GM23248 (cell line): ENCODE results near the gene PAOX. TPM values are rescaled to one million over a fixed set of nuclear protein-coding genes. Genes with fewer than 3 reads are reported as not detected.
"Not testable (repeated sequence)": the region's sequence is repeated elsewhere in the genome, so short reads cannot be mapped to it uniquely, and the experiment has no call there.

Experiments used
- DNase-seq: peaks from one replicate; pipeline ENCODE4 v3.0.0-alpha.2; 2015
- H2AFZ ChIP-seq: fragments of 200-600 bp; sonication (generic); 2 replicates; pipeline ENCODE4 v1.6.1; 2016; ENCODE audit warnings: antibody characterized with exemption
- H3F3A ChIP-seq: fragments of 200-600 bp; sonication (generic); 2 replicates; pipeline ENCODE4 v1.6.1; 2016; ENCODE audit warnings: mild to moderate bottlenecking, antibody characterized with exemption, mixed run types; ENCODE audit not compliant: insufficient read depth
- H3K27ac ChIP-seq: fragments of 200-600 bp; sonication (generic); 2 replicates; pipeline ENCODE4 v1.5.1; 2016; ENCODE audit warnings: mild to moderate bottlenecking
- H3K27me3 ChIP-seq: fragments of 200-600 bp; sonication (generic); replicated peaks from 2 replicates; pipeline ENCODE4 v1.6.1; 2016; ENCODE audit warnings: mild to moderate bottlenecking; ENCODE audit not compliant: insufficient read depth
- H3K36me3 ChIP-seq: fragments of 200-600 bp; sonication (generic); 2 replicates; pipeline ENCODE4 v1.6.1; 2016; ENCODE audit warnings: low read depth, mild to moderate bottlenecking
- H3K4me1 ChIP-seq: fragments of 200-600 bp; sonication (generic); 2 replicates; pipeline ENCODE4 v1.6.1; 2016; ENCODE audit warnings: mild to moderate bottlenecking; ENCODE audit not compliant: insufficient read depth
- H3K4me2 ChIP-seq: fragments of 200-600 bp; sonication (generic); one replicate; pipeline ENCODE4 v1.6.1; 2016; ENCODE audit warnings: mild to moderate bottlenecking; ENCODE audit not compliant: unreplicated experiment
- H3K4me3 ChIP-seq: fragments of 200-600 bp; sonication (generic); 2 replicates; pipeline ENCODE4 v1.5.1; 2016; ENCODE audit warnings: mild to moderate bottlenecking
- H3K79me2 ChIP-seq: fragments of 200-600 bp; sonication (generic); 2 replicates; pipeline ENCODE4 v1.6.1; 2016; ENCODE audit warnings: mild to moderate bottlenecking; ENCODE audit not compliant: insufficient read depth
- H3K9ac ChIP-seq: fragments of 200-600 bp; sonication (generic); 2 replicates; pipeline ENCODE4 v1.6.1; 2016; ENCODE audit warnings: mild to moderate bottlenecking
- H3K9me2 ChIP-seq: fragments of 200-600 bp; sonication (generic); 2 replicates; pipeline ENCODE4 v1.6.1; 2016; ENCODE audit warnings: mixed run types, mild to moderate bottlenecking, moderate library complexity; ENCODE audit not compliant: insufficient read depth
- H3K9me3 ChIP-seq: fragments of 200-600 bp; sonication (generic); one replicate; pipeline ENCODE4 v1.6.1; 2017; ENCODE audit warnings: low read depth
- H4K20me1 ChIP-seq: fragments of 200-600 bp; sonication (generic); 2 replicates; pipeline ENCODE4 v1.6.0; 2016; ENCODE audit not compliant: insufficient read depth
- EZH2 ChIP-seq: fragments of 200-600 bp; sonication (generic); IDR thresholded peaks from 2 replicates; pipeline ENCODE4 v1.6.1; 2018; ENCODE audit warnings: antibody characterized with exemption, mild to moderate bottlenecking; ENCODE audit not compliant: insufficient read depth, poor library complexity, severe bottlenecking
- EZH2phosphoT487 ChIP-seq: fragments of 200-600 bp; sonication (generic); IDR thresholded peaks from 2 replicates; pipeline ENCODE4 v1.6.1; 2018; ENCODE audit warnings: antibody characterized with exemption, moderate library complexity, mild to moderate bottlenecking, low read depth; ENCODE audit not compliant: insufficient read depth
- WGBS, 2 experiments: methylation state at CpG; one replicate each; pipeline ENCODE4 v1.1.6; 2015 to 2017; ENCODE audit warnings: low lambda C conversion rate in 2 of 2, low coverage in 1 of 2; ENCODE audit errors: missing lambda C conversion rate in 2 of 2; 5-methylcytosine and 5-hydroxymethylcytosine counted together
- in situ Hi-C: fragments of 300-500 bp; cut with MboI; formaldehyde crosslinking; loops from 2 replicates; pipeline ENCODE4 v1.15.0; 2020
- polyA plus RNA-seq: library from polyadenylated mRNA; unstranded; fragments of >200 nt; fragmentation: Nextera tagmentation; extraction: Ambion mirVana; gene quantifications from 2 replicates; pipeline ENCODE4 v1.2.1, GENCODE V29; 2016
- total RNA-seq: library from RNA; depleted of rRNA; stranded (reverse); fragments of >200 nt; shearing (Covaris generic); gene quantifications from 2 replicates; pipeline ENCODE4 v1.2.3, GENCODE V29; 2014

Gene PAOX
- total and polyA plus RNA-seq, 2 experiments from 2014 or later, result 4.1 to 4.5 TPM

- H3K36me3 ChIP-seq, result no peaks in the 10 kb centered on the region; the same call in 1 of the 2 replicates
- H4K20me1 ChIP-seq, result no peaks in the 10 kb centered on the region
- H3K27me3 ChIP-seq, result no peaks in the 10 kb centered on the region
- no peaks in the 10 kb centered on the region for H3K9me3 ChIP-seq
- in situ Hi-C loops, result no loop called here
- WGBS, 2 experiments, result 87 to 94% methylated on average over 6 of the region's 6 CpGs
- H3K4me2 ChIP-seq, result no peak overlapping the region
- no peaks in the 10 kb centered on the region for H3K4me1 ChIP-seq
- no peaks in the 10 kb centered on the region for H3K9me2 ChIP-seq
- H3K9ac ChIP-seq, result no peak overlapping the region
- no peak overlapping the region for H3K4me3 ChIP-seq
- no peak overlapping the region for H3K27ac ChIP-seq
- H2AFZ ChIP-seq, result no peak overlapping the region
- no peak for DNase-seq
- TF ChIP-seq EZH2phosphoT487, result no peak
- no peak for TF ChIP-seq EZH2
- H3F3A ChIP-seq, result no peaks in the 10 kb centered on the region
- 0 out of 2 replicates have a peak, but pooled peaks cover 2% of the 10 kb centered on the region for H3K79me2 ChIP-seq
These were observed 41.5 kb downstream of the PAOX start for GRCh38 chr10:133420579-133420978.

- WGBS, 2 experiments, result 81 to 84% methylated on average over 13 to 15 of the region's 17 CpGs
These were observed 42.5 kb downstream of the PAOX start for GRCh38 chr10:133421336-133422222.

GRCh38 chr10:133422223-133422806, 43.3 kb downstream of the PAOX start:
- Histone ChIP-seq H3K36me3 (no peaks in the 10 kb centered on the region; the same call in 1 of the 2 replicates), H4K20me1 (no peaks in the 10 kb centered on the region), H3K27ac (no peak overlapping the region), H3K27me3 (no peaks in the 10 kb centered on the region), H3K4me3 (no peak overlapping the region), H3K4me1 (no peaks in the 10 kb centered on the region), H3K79me2 (no peaks in the 10 kb centered on the region), H3K9me2 (no peaks in the 10 kb centered on the region), H3K4me2 (no peak overlapping the region), H3K9me3 (no peaks in the 10 kb centered on the region), H2AFZ (no peak overlapping the region), H3K9ac (no peak overlapping the region), H3F3A (no peaks in the 10 kb centered on the region)
- 81 to 85% methylated on average over 16 of the region's 16 CpGs for whole genome bisulfite sequencing, 2 experiments
- DNase-seq, result no peak
- in situ Hi-C loops, result no loop called here
- TF ChIP-seq EZH2 (no peak), EZH2phosphoT487 (no peak)

More at GRCh38 chr10:133421336-133422222, 42.5 kb downstream of the PAOX start:
- Histone ChIP-seq H3F3A (no peaks in the 10 kb centered on the region), H3K27me3 (no peaks in the 10 kb centered on the region), H3K4me1 (no peaks in the 10 kb centered on the region), H3K4me3 (no peak overlapping the region), H3K4me2 (no peak overlapping the region), H3K79me2 (no peaks in the 10 kb centered on the region), H3K9me2 (no peaks in the 10 kb centered on the region), H4K20me1 (no peaks in the 10 kb centered on the region), H3K9me3 (no peaks in the 10 kb centered on the region), H3K9ac (no peak overlapping the region), H3K36me3 (no peaks in the 10 kb centered on the region; the same call in 1 of the 2 replicates), H3K27ac (no peak overlapping the region), H2AFZ (no peak overlapping the region)
- in situ Hi-C loops, result no loop called here
- DNase-seq, result no peak
- TF ChIP-seq EZH2 (no peak), EZH2phosphoT487 (no peak)

- Histone ChIP-seq H3K27me3 (no peaks in the 10 kb centered on the region), H3K9me3 (no peaks in the 10 kb centered on the region), H2AFZ (no peak overlapping the region), H4K20me1 (no peaks in the 10 kb centered on the region), H3K9ac (no peak overlapping the region), H3K36me3 (no peaks in the 10 kb centered on the region; the same call in 1 of the 2 replicates), H3K4me1 (no peaks in the 10 kb centered on the region), H3K4me2 (peak overlapping the region; percentile 32), H3K4me3 (no peak overlapping the region), H3F3A (no peaks in the 10 kb centered on the region), H3K79me2 (no peaks in the 10 kb centered on the region), H3K9me2 (no peaks in the 10 kb centered on the region), H3K27ac (no peak overlapping the region)
- WGBS, 2 experiments, result 25 to 35% methylated on average over 34 to 65 of the region's 88 CpGs
- TF ChIP-seq EZH2phosphoT487, result no peak
- no peak for TF ChIP-seq EZH2
- DNase-seq, result peak; percentile 18
- in situ Hi-C loops, result no loop called here
These were observed 44.0 kb downstream of the PAOX start for GRCh38 chr10:133422807-133423771.

GRCh38 chr10:133424102-133424501, 45.0 kb downstream of the PAOX start:
- H3K4me1 ChIP-seq, in situ Hi-C loops, DNase-seq, H3K27ac ChIP-seq, H3K4me2 ChIP-seq, H3K4me3 ChIP-seq, H3K9me2 ChIP-seq, H3K9ac ChIP-seq, H3K27me3 ChIP-seq, H4K20me1 ChIP-seq, H3K79me2 ChIP-seq, H3F3A ChIP-seq, H3K36me3 ChIP-seq, H2AFZ ChIP-seq, H3K9me3 ChIP-seq: not testable (repeated sequence)
- WGBS, 2 experiments, result no CpG with 5 or more reads among the region's 46 CpGs

GRCh38 chr10:133424601-133425000, 45.5 kb downstream of the PAOX start, which contains the start of gene SPRN:
Gene SPRN (minus strand): TSS chr10:133424625. CDS start chr10:133423681, 944 bp downstream.
- H4K20me1 ChIP-seq, H3K27ac ChIP-seq, H3K36me3 ChIP-seq, in situ Hi-C loops, H2AFZ ChIP-seq, H3F3A ChIP-seq, H3K79me2 ChIP-seq, H3K9me2 ChIP-seq, DNase-seq, H3K4me3 ChIP-seq, H3K4me1 ChIP-seq, H3K27me3 ChIP-seq, H3K9ac ChIP-seq, H3K9me3 ChIP-seq: not testable (repeated sequence)
- 59% methylated on average over 17 of the region's 37 CpGs; no CpG with 5 or more reads in 1 of the 2 experiments for WGBS, 2 experiments
- H3K4me2 ChIP-seq, result peak within 1 kb of the TSS; percentile 32
